ENCODE data around the gene ELK1.
A peak's percentile ranks its signal among the peaks of the same experiment; 100 is the strongest.

ELK1 gene

DNA sequence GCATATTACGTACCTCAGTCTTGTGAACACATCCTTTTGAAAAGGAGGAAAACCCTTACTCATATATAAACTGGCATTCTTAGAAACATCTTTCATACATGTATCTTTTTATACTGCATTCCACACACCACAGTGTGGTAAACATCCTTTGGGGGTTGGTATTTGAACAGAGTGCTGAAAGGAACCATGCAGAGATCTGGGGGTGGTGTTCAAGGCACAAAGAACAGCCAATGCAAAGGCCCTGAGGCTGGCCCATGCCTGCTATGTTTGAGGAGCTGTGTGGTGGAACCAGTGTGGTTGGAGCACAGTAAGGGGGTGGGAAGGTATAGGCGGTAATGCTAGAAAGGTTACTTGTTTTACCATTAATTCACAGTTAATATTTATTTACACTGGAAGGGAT lies 2.0 kb downstream of the ELK1 start:
- Histone ChIP-seq H3K27ac (no peak overlapping the region), H3K4me3 (no peak overlapping the region)

DNA sequence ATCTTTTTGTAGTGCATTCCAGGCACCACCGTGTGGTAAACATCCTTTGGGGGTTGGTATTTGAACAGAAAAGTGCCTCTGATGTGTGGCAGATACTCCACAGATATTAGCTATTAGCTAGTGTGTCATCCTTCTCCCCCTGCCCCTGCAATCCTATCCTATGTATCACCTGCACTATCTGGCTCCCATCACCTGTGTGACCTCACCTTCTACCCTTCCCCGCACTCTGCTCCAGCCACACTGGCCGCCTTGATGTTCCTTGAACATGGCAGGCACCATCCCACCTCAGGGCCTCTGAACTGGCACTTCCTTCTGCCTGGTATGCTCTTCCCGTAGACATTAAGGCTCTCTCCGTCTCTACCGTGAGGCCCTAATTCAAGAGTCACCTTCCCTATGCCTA lies 3.7 kb downstream of the ELK1 start:
- Histone ChIP-seq H3K4me3 (no peak overlapping the region), H3K27ac (no peak overlapping the region)

DNA sequence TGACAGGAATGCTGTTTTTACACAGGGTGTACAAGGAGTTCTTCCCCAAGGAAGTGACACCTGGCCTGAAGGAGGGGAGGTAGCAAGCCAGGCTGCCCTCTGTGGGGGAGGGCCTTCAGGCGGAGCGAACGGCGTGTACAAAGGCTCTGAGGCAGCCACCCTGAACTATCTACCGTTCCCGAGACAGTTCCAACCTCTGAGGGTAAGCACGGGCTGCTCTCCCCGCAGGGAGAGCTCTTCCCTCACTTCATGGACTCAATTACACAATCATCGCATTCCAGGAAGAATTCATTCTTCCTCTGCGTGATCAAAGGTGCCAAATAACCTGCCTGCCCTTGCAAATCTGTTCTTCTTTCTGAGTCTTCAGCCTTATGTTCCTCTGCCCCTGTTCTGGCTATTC lies 4.8 kb downstream of the ELK1 start:
- Histone ChIP-seq H3K27ac (no peak overlapping the region), H3K4me3 (no peak overlapping the region)

DNA sequence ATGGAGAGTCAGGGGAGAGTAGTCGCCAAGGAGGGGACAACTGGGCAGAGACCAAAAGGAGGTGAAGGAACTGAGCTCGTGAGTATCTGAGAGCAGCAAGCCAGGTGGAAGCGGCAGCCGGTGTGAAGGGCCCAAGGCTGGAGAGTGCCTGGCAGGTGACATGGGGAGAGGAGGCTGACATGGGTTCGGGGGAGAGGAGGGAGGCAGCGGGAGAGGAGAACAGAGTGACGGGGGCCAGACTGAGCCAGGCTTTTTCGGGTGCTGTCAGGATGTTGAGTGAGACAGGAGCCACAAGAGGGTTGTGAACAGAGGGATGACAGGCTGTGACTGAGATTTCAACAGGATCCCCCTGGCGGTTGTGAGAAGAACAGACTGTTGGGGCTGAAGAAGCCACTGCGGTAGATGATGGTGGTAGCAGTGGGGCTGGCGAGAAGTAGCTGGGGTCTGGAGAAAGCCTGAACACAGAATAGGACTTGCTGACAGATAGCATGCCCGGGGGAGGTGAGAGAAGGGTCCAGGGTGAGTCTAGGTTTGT lies 5.7 kb downstream of the ELK1 start:
- no peak overlapping the region for H3K27ac ChIP-seq

GRCh38 chrX:47643926-47644325 lies 6.4 kb downstream of the ELK1 start:
- no peak overlapping the region for H3K27ac ChIP-seq
- no peak overlapping the region for H3K4me3 ChIP-seq

More for the DNA sequence above, 5.7 kb downstream of the ELK1 start:
- no peak overlapping the region for H3K4me3 ChIP-seq

DNA sequence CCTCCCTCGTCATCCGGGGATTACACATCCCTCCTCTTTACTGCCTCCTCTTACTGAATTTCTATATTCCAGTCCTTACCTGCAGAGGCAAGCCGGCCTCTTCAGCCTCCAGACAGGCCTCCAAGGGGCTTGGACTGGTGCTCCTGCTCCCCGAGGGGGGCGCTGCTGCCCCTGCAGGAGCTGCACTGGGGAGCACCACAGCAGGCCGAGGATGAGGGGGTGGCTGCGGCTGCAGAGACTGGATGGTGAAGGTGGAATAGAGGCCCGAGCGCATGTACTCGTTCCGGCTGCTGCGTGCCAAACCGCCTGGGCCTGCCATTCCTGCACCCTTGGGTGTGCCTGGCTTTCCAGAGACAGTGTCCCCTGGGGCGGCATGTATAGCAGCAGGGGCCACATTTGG lies 11.5 kb downstream of the ELK1 start:
- Histone ChIP-seq H3K4me3 (no peak overlapping the region), H3K27ac (no peak overlapping the region)

- H3K27ac ChIP-seq, result peak overlapping the region in 1 of 21 experiments; percentile 30
- peak overlapping the region in 1 of 7 experiments; percentile 24 for H3K4me3 ChIP-seq
Measured at GRCh38 chrX:47637546-47638195, 12.7 kb downstream of the ELK1 start.

- Histone ChIP-seq H3K4me3 (no peak overlapping the region), H3K27ac (no peak overlapping the region)
Measured at GRCh38 chrX:47634871-47635575, 15.3 kb downstream of the ELK1 start.

DNA sequence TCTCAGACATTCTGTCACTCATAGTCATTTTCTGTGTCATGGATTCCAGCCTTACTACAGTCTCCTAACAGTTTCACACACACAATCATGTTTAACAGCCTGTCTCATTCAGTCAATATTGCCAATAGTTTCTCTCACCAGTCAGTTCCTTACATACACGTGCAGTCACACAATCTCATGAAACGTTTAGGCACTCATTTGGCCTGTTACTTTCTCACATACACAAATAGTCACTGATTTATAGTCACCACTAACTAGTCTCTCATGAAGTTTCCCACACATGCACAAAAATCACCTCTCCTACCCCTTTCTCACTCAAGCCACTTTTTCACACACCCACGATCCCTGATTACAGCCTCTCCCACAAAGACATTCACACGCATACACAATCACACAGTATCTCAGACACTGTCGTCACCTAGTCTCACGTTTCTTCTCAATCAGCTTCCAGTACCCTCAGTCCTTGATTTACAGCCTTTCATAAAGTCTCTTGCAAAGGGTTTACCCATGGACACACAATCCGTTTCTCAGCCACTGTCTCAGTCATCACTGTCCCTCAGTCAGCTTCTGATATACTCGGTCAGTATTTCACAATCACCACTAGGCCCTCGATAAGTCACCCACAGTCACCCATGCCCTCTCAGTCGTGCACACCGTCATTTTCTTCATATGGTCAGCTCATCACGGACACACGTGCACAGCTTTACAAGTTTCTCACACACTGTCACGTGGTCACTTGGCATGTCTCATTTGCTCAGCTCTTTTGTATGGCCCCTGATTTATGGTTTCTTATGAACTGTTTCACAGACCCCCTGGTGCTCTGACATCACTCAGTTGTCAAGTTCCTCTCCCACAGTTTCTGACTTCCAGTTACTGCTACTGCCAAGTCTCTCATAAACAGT lies 16.4 kb downstream of the ELK1 start:
- no peak overlapping the region for H3K27ac ChIP-seq
- H3K4me3 ChIP-seq, result no peak overlapping the region

DNA sequence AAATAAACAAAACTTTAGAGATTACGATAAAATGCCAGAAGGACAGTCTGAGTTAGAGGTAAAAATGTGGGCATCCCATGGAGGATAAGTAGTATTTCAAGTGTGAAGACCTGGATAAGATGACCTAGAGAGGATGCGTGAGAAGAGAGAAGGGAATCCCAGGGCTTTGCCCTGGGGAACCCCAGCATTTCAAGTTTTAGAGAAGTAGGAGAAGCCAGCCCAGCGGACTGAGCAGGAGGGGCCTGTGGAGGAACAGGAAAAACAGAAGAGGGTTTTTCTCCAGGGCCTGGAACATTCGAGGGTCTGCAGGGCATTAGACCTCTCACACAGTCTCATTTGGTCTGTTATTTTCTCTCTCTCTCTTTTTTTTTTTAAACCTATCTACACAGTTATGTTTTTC lies 17.7 kb downstream of the ELK1 start:
- Histone ChIP-seq H3K27ac (no peak overlapping the region), H3K4me3 (no peak overlapping the region)

DNA sequence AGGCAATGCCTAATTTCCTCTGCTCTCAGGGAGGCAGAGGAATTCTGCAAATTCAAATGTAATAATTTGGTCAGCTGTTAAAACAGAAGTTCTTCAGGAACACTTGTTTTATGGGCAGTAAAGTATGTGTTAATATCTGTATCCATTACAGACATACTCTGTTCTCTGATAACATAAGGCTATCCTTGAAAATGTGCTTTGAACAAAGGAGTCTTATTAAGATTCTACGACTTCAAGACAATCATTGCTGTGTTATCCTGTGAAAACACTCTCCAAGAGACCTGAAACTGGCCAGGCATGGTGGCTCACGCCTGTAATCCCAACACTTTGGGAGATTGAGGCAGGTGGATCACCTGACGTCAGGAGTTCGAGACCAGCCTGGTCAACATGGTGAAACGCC lies 18.7 kb downstream of the ELK1 start:
- no peak overlapping the region for H3K4me3 ChIP-seq
- H3K27ac ChIP-seq, result no peak overlapping the region

GRCh38 chrX:47629419-47630200 lies 20.8 kb downstream of the ELK1 start, which contains the start of gene CFP:
TSS of gene CFP (minus strand) at chrX:47629930. CDS start at chrX:47629844, 86 bp downstream.
- Histone ChIP-seq H3K27ac (peak within 1 kb of the TSS in 6 of 21 experiments; percentile 23 to 69 (median 46)), H3K4me3 (peak within 1 kb of the TSS in 2 of 7 experiments; percentile 10 to 17)

- H3K27ac ChIP-seq, result peak overlapping the region in 2 of 21 experiments; percentile 23 to 69
Measured at GRCh38 chrX:47628982-47629381, 21.4 kb downstream of the ELK1 start.

DNA sequence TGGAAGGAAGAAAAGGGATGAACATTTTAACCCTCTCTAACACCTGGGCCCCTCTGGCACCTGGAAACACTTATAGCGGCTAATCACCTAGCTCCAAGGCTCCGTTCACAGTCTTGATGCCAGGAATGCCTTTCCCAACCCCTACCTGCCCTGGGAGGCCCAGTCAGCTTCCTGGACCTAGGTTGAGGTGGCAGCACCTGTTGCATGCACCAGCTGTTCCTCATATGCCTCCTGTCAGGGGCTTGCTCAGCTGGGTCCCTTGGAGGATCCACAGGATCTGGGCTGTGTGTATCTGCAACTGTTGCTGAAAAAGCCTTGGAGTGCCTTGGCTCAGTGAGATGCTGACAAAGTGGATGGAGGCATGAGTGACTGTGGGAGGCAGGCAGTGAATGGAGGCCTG lies 25.0 kb downstream of the ELK1 start:
- no peak overlapping the region for H3K27ac ChIP-seq
- no peak overlapping the region for H3K4me3 ChIP-seq

More at GRCh38 chrX:47628982-47629381, 21.4 kb downstream of the ELK1 start:
- H3K4me3 ChIP-seq, result peak overlapping the region in 1 of 7 experiments; percentile 10

GRCh38 chrX:47623540-47624027 lies 26.8 kb downstream of the ELK1 start:
- H3K27ac ChIP-seq, result no peak overlapping the region
- H3K4me3 ChIP-seq, result peak overlapping the region in 2 of 7 experiments; percentile 4 to 24

GRCh38 chrX:47621851-47622250 lies 28.5 kb downstream of the ELK1 start:
- Histone ChIP-seq H3K4me3 (no peak overlapping the region), H3K27ac (no peak overlapping the region)

DNA sequence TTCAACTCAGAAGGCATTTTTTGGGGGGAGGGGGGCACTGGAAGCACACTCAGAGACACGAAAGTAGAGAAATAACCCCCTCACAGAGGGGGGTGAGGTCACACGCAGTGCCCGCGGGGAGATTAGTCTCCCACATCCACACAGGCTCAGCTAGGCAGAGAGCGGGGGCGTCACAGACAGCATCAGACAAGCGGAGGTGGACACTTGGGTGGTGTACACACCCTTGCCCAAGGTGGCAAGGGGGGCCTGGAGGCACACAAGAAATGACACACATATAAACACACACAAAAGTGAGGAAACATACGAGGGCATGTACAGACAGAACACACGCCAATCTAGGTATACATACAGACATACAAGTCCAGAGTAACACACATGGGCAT lies 30.1 kb downstream of the ELK1 start:
- Histone ChIP-seq H3K27ac (no peak overlapping the region), H3K4me3 (no peak overlapping the region)

DNA sequence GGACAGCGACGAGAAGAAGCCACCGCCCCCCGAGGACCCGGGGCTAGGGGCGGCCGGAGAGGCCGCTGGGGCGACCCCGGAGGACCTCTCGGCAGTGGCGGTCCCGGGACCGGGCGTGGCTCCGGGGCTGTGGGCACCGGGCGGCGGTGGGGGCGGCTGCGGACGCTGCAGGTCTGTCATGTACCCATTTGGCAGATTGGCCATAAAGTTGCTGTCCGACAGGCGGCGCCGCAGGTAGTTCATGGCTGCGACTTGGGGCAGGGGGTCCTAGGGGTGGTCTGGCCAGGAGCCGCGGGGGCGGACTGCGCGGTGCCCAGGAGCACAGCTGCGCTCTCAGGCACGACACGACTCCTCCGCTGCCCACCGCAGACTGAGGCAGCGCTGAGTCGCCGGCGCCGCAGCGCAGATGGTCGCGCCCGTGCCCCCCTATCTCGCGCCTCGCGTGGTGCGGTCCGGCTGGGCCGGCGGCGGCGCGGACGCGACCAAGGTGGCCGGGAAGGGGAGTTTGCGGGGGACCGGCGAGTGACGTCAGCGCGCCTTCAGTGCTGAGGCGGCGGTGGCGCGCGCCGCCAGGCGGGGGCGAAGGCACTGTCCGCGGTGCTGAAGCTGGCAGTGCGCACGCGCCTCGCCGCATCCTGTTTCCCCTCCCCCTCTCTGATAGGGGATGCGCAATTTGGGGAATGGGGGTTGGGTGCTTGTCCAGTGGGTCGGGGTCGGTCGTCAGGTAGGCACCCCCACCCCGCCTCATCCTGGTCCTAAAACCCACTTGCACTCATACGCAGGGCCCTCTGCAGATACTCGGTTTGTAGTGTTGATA lies 30.7 kb downstream of the ELK1 start, which contains the start of gene SYN1:
Gene SYN1 (minus strand): TSS at position 372 of the 817 bp plus-strand sequence. CDS start 129 bp downstream, at position 243.
- H3K4me3 ChIP-seq, result peak within 1 kb of the TSS; percentile 10 to 31 (median 25)
- no peak within 1 kb of the TSS for H3K27ac ChIP-seq
